ENCODE data around the gene LRMDA.

LRMDA gene

GRCh38 chr10:75825235-75825634 lies 393.8 kb downstream of the LRMDA start:
- Mint-ChIP-seq H3K4me3 (no peak overlapping the region), H3K27ac (no peak overlapping the region), H3K4me1 (no peaks in the 10 kb centered on the region), H3K9me3 (no peaks in the 10 kb centered on the region), H3K27me3 (no peaks in the 10 kb centered on the region)
- ATAC-seq (no peak), DNase-seq (no peak)

DNA sequence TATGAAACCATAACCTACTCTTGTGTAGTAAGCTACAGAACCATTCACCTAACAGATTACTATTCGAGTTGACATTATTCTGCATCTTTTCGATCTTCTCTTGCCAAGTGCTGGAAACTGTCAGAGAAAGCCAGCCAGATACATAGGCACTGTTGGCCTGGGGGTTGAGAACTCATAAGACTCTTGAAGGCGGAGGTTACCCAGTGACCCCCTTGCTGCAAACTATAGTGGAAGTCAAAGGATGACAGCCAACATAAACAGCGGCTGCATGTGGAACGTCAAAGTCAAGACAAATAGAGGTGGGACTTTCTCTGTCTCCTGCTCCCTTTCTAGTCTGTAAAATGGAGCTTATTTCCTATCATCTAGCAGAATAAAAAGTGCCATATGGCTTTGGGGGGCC lies 394.2 kb downstream of the LRMDA start:
- ATAC-seq (no peak), DNase-seq (no peak)
- Mint-ChIP-seq H3K9me3 (no peaks in the 10 kb centered on the region), H3K27ac (no peak overlapping the region), H3K4me3 (no peak overlapping the region), H3K4me1 (no peaks in the 10 kb centered on the region), H3K27me3 (no peaks in the 10 kb centered on the region)

- H3K4me1 Mint-ChIP-seq, result no peaks in the 10 kb centered on the region
- no peak overlapping the region for H3K27ac Mint-ChIP-seq
- peaks cover 0 to under 1% of the 10 kb centered on the region in 2 donors for H3K9me3 Mint-ChIP-seq
- DNase-seq, result no peak
- no peak for ATAC-seq
- no peaks in the 10 kb centered on the region for H3K27me3 Mint-ChIP-seq
- H3K4me3 Mint-ChIP-seq, result no peak overlapping the region
These were observed 395.4 kb downstream of the LRMDA start for GRCh38 chr10:75826846-75827245.

- Mint-ChIP-seq H3K27me3 (no peaks in the 10 kb centered on the region), H3K4me1 (no peaks in the 10 kb centered on the region), H3K27ac (no peak overlapping the region), H3K4me3 (no peak overlapping the region), H3K9me3 (peaks cover 0 to 8% of the 10 kb centered on the region in 2 donors)
- DNase-seq (no peak), ATAC-seq (no peak)
These were observed 396.2 kb downstream of the LRMDA start for GRCh38 chr10:75827587-75828021.

DNA sequence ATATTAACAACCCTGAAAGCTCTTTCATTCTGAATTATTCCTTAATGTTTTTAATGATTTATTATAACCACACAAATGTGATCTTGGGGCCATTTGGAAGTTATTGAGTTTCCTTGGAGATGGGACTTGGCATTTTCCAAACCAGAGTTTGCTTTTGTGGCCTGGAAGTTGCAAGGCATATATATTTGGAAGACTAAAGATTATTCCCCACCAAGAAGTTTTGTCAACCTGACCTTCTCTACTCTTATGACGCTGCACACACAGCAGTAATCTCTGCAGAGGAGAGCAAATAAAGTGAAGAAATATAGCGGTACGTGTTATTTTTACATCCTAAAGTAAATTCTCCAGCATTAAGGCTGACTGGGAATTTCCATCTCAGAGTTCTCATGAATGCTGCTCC lies 397.0 kb downstream of the LRMDA start:
- DNase-seq, result no peak
- ATAC-seq, result no peak
- H3K4me3 Mint-ChIP-seq, result no peak overlapping the region
- H3K4me1 Mint-ChIP-seq, result no peaks in the 10 kb centered on the region
- no peaks in the 10 kb centered on the region for H3K27me3 Mint-ChIP-seq
- H3K27ac Mint-ChIP-seq, result no peak overlapping the region
- peaks cover 0 to 9% of the 10 kb centered on the region in 2 donors for H3K9me3 Mint-ChIP-seq

- Mint-ChIP-seq H3K4me3 (no peak overlapping the region), H3K4me1 (no peaks in the 10 kb centered on the region), H3K27me3 (peaks cover 17% of the 10 kb centered on the region), H3K27ac (no peak overlapping the region), H3K9me3 (peaks cover 0 to 9% of the 10 kb centered on the region in 2 donors)
- no peak for ATAC-seq
- no peak for DNase-seq
These were observed 404.6 kb downstream of the LRMDA start for GRCh38 chr10:75836064-75836463.

DNA sequence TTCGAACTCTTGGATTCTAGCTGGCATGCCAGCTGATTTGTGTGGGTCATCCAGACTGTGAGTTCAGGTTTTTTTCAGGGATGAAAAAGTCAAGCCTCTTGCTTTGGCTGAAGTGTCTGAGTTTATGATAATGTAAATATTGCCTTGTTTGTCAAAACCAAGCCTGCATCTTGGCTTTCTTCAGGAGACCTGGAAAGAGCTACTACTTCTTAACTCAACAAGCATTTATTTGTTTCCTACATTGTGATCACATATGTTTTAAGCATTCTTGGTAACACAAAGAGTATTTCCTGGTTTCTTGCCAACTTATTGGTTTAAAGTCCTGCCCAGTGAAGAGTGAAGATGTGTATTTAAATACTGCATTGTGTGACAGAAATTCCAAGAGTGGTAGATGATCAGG lies 407.1 kb downstream of the LRMDA start:
- Mint-ChIP-seq H3K27me3 (peaks cover 22% of the 10 kb centered on the region), H3K9me3 (no peaks in the 10 kb centered on the region), H3K4me1 (no peaks in the 10 kb centered on the region), H3K27ac (no peak overlapping the region), H3K4me3 (no peak overlapping the region)
- ATAC-seq (no peak), DNase-seq (no peak)

GRCh38 chr10:75839020-75839419 lies 407.6 kb downstream of the LRMDA start:
- DNase-seq (no peak), ATAC-seq (no peak)
- no peak overlapping the region for H3K27ac Mint-ChIP-seq
- H3K4me1 Mint-ChIP-seq, result no peaks in the 10 kb centered on the region
- no peaks in the 10 kb centered on the region for H3K9me3 Mint-ChIP-seq
- H3K27me3 Mint-ChIP-seq, result peaks cover 23% of the 10 kb centered on the region
- no peak overlapping the region for H3K4me3 Mint-ChIP-seq

DNA sequence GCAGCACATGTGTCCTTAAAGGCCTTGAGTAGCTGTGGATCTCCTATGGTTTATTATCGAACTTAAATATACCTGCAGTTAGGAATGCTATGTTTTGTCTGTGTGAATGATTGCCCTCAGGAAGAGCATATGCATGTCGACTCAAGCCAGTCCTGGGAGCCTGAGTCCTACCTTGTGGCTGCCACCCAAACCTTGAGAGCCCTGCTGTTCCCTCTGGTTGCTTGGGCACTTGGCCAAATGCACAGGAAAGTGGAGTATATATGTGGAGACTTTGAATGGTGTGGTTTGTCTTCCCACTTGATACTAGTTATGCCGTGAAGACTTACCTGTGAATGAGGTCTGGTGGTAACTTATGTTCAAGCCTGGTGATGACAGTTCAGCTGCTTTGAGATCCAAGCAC lies 409.8 kb downstream of the LRMDA start:
- ATAC-seq (no peak), DNase-seq (no peak)
- Mint-ChIP-seq H3K9me3 (no peaks in the 10 kb centered on the region), H3K27me3 (peaks cover 13% of the 10 kb centered on the region), H3K27ac (no peak overlapping the region), H3K4me3 (no peak overlapping the region), H3K4me1 (no peaks in the 10 kb centered on the region)

GRCh38 chr10:75845176-75845947 lies 413.9 kb downstream of the LRMDA start:
- ATAC-seq, result no peak
- no peak overlapping the region for H3K4me3 Mint-ChIP-seq
- DNase-seq, result no peak
- peaks cover 6% of the 10 kb centered on the region for H3K27me3 Mint-ChIP-seq
- H3K9me3 Mint-ChIP-seq, result no peaks in the 10 kb centered on the region
- H3K4me1 Mint-ChIP-seq, result no peaks in the 10 kb centered on the region
- H3K27ac Mint-ChIP-seq, result no peak overlapping the region

DNA sequence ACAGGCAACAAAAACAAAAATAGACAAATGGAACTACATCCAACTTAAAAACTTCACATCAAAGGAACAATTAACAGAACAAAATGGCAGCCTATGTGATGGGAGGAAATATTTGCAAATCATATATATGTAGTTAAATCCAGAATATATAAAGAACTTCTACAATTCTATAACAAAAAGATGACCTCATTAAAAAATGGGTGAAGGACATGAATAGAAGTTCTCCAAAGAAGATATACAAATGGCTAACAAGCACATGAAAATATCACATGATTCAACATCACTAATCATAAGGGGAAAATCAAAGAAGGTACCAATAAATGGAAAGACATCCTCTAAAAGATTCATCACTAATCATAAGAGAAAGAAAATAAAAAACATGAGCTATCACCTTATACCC lies 416.1 kb downstream of the LRMDA start:
- peaks cover 6% of the 10 kb centered on the region for H3K27me3 Mint-ChIP-seq
- H3K4me1 Mint-ChIP-seq, result no peaks in the 10 kb centered on the region
- no peak overlapping the region for H3K27ac Mint-ChIP-seq
- ATAC-seq (no peak), DNase-seq (no peak)
- no peak overlapping the region for H3K4me3 Mint-ChIP-seq
- H3K9me3 Mint-ChIP-seq, result no peaks in the 10 kb centered on the region

DNA sequence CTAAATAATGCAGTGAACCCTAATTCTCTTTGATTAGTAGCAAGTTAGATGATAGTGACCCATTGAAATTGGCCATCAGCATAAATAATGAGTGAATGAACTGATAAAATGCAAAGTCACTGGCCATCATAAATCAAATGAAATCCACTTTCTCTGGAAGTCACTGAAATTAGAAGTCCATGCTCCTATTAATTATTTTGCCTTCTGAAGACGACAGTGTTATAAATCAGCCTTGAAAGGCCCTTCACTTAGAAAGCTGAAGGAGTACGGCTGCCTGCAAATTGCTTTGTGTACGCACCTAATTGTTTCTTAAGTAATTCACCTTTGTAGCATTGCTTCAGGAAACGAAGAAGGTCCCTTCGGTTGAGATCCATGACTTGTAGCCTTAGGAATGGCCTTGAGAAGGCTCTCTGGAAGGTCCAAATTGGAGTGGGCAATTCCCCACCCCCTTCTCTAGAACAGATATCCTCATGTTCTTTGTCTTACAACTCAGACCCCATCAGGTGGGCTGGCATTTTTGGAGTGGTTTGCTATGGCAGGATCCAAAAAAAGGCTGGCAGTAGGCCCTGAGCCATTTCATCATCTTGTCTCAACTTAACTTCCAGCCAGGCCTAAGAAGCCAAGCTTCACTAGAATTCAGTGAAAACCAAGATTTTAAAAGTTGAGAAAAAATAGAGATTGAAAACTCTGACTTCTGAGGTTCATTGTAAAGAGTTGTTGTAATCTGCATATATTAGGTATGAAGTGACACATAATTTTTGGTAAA lies 420.3 kb downstream of the LRMDA start:
- H3K4me1 Mint-ChIP-seq, result no peaks in the 10 kb centered on the region
- no peaks in the 10 kb centered on the region for H3K27me3 Mint-ChIP-seq
- DNase-seq (no peak), ATAC-seq (no peak)
- H3K9me3 Mint-ChIP-seq, result no peaks in the 10 kb centered on the region
- H3K4me3 Mint-ChIP-seq, result no peak overlapping the region
- no peak overlapping the region for H3K27ac Mint-ChIP-seq

DNA sequence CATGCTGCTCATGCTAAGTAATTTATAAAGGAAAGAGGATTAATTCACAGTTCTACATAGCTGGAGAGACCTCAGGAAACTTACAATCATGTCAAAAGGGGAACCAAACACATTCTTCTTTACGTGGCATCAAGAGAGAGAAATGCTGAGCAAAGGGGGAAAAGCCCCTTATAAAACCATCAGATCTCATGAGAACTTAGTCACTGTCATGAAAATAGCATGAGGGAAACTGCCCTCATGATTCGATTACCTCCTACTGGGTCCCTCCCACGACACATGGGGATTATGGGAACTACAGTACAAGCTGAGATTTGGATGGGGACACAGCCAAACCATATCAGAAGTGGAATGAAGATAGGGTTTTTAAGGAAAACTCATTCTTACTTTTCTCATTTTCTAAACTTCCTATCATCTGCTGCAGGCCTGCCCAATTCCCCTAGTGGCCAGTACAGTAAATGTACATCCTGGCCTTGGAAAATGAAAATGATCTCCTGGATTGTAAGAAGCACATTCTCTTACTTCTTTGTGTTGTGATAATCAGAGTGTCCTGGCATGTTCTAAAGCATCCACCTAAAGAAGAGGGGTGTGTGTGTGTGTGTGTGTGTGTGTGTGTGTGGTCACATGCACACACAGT lies 421.5 kb downstream of the LRMDA start:
- DNase-seq (no peak), ATAC-seq (no peak)
- no peaks in the 10 kb centered on the region for H3K4me1 Mint-ChIP-seq
- no peaks in the 10 kb centered on the region for H3K27me3 Mint-ChIP-seq
- H3K27ac Mint-ChIP-seq, result no peak overlapping the region
- no peak overlapping the region for H3K4me3 Mint-ChIP-seq
- no peaks in the 10 kb centered on the region for H3K9me3 Mint-ChIP-seq

GRCh38 chr10:75857269-75857846 lies 425.9 kb downstream of the LRMDA start:
- no peak for ATAC-seq
- Mint-ChIP-seq H3K4me1 (no peaks in the 10 kb centered on the region), H3K9me3 (no peaks in the 10 kb centered on the region), H3K4me3 (no peak overlapping the region), H3K27me3 (no peaks in the 10 kb centered on the region), H3K27ac (peak overlapping the region in 1 of 2 donors; percentile 40)
- DNase-seq, result no peak

GRCh38 chr10:75857896-75858295 lies 426.5 kb downstream of the LRMDA start:
- DNase-seq (no peak), ATAC-seq (no peak)
- H3K4me3 Mint-ChIP-seq, result no peak overlapping the region
- H3K27ac Mint-ChIP-seq, result no peak overlapping the region
- no peaks in the 10 kb centered on the region for H3K4me1 Mint-ChIP-seq
- H3K27me3 Mint-ChIP-seq, result no peaks in the 10 kb centered on the region
- no peaks in the 10 kb centered on the region for H3K9me3 Mint-ChIP-seq

- H3K4me3 Mint-ChIP-seq, result no peak overlapping the region
These were observed 426.9 kb downstream of the LRMDA start for GRCh38 chr10:75858339-75858738.

More at GRCh38 chr10:75858339-75858738, 426.9 kb downstream of the LRMDA start:
- H3K27ac Mint-ChIP-seq, result no peak overlapping the region
- H3K27me3 Mint-ChIP-seq, result no peaks in the 10 kb centered on the region
- no peaks in the 10 kb centered on the region for H3K9me3 Mint-ChIP-seq
- ATAC-seq, result no peak
- DNase-seq, result no peak
- no peaks in the 10 kb centered on the region for H3K4me1 Mint-ChIP-seq

Data from stimulated activated naive CD8-positive, alpha-beta T cell treated with anti-CD3 and anti-CD28 coated beads, Interleukin-15, amount 100 ng/mL, for 72 hours (primary cell).